Measurements from ENCODE around the gene GDF15.
A peak's percentile ranks its signal among the peaks of the same experiment; 100 is the strongest.
"Not testable (repeated sequence)": the region's sequence is repeated elsewhere in the genome, so short reads cannot be mapped to it uniquely, and the experiment has no call there.

The GDF15 gene

GRCh38 chr19:18392926-18393325 lies 7.0 kb downstream of the GDF15 start:
- no peak for DNase-seq

- DNase-seq, result no peak
These were observed 7.9 kb downstream of the GDF15 start for GRCh38 chr19:18393836-18394235.

- DNase-seq, result no peak
These were observed 10.7 kb downstream of the GDF15 start for GRCh38 chr19:18396471-18397241.

- DNase-seq, result peak; percentile 38
These were observed 11.6 kb downstream of the GDF15 start, which contains the start of gene LRRC25 for GRCh38 chr19:18397242-18398202. Gene LRRC25, minus strand, starts transcription at chr19:18397622. Its CDS starts 659 bp downstream, at chr19:18396963.

- no peak for DNase-seq
These were observed 13.1 kb downstream of the GDF15 start for GRCh38 chr19:18399008-18399407.

- DNase-seq, result peak; percentile 84
These were observed 15.7 kb downstream of the GDF15 start for GRCh38 chr19:18401580-18402112.

GRCh38 chr19:18402455-18403248 lies 16.7 kb downstream of the GDF15 start:
- DNase-seq, result not testable (repeated sequence)

GRCh38 chr19:18405754-18406153 lies 19.8 kb downstream of the GDF15 start:
- DNase-seq, result not testable (repeated sequence)

GRCh38 chr19:18406749-18407148 lies 20.8 kb downstream of the GDF15 start:
- no peak for DNase-seq

- peak; percentile 21 for DNase-seq
These were observed 22.1 kb downstream of the GDF15 start for GRCh38 chr19:18408053-18408476.

- peak; percentile 20 for DNase-seq
These were observed 26.8 kb downstream of the GDF15 start for GRCh38 chr19:18412610-18413239.

- peak; percentile 71 for DNase-seq
These were observed 28.7 kb downstream of the GDF15 start for GRCh38 chr19:18414504-18415177.

- DNase-seq, result peak; percentile 92
These were observed 29.4 kb downstream of the GDF15 start for GRCh38 chr19:18415178-18415867.

- peak; percentile 96 for DNase-seq
These were observed 30.9 kb downstream of the GDF15 start for GRCh38 chr19:18416778-18417249.

GRCh38 chr19:18417250-18418028 lies 31.5 kb downstream of the GDF15 start:
- DNase-seq, result peak; percentile 95

GRCh38 chr19:18418029-18418482 lies 32.1 kb downstream of the GDF15 start:
- DNase-seq, result no peak

GRCh38 chr19:18418483-18419194 lies 32.7 kb downstream of the GDF15 start:
- DNase-seq, result peak; percentile 59

GRCh38 chr19:18419195-18419698 lies 33.3 kb downstream of the GDF15 start, which contains the start of gene SSBP4:
Gene SSBP4, plus strand, starts transcription at chr19:18419398. Its CDS starts 251 bp downstream, at chr19:18419649.
- peak; percentile 88 for DNase-seq
